Amniotic epithelial cell (primary cell): ENCODE results near the gene CAPSL.
"Not testable (repeated sequence)": the region's sequence is repeated elsewhere in the genome, so short reads cannot be mapped to it uniquely, and the experiment has no call there.

Source experiments
- DNase-seq: peaks from one replicate; pipeline ENCODE4 v3.0.0-alpha.2; 2010; ENCODE audit warnings: low read depth

The CAPSL gene

DNA sequence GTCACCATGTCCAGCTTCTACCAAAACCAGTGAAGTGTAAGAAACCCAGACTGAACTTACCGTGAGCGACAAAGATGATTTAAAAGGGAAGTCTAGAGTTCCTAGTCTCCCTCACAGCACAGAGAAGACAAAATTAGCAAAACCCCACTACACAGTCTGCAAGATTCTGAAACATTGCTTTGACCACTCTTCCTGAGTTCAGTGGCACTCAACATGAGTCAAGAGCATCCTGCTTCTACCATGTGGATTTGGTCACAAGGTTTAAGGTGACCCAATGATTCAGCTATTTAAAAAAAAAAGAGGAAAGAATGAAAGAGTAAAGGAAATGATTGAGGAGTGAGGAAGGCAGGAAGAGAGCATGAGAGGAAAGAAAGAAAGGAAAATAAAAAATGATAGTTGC is 62.0 kb downstream of the CAPSL start:
- DNase-seq: no peak

DNA sequence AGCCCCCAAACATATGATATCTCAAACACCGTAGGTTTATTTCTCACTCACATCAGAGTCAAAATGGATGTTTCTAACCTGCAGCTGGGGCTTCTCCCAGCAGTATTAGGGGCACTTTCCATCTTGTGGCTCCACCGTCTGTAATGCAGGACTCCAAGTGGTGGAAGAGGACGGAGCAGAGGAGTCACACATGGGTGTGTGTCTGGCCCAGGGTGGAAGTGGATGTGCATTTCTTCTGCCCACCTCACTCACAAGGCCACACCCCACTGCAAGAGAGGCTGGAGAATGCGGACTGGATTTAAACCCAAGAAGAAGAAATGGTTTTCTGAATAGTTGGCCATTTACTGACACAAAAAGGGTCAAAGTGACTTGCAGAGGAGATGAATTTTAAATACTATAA is 67.8 kb downstream of the CAPSL start:
- no peak for DNase-seq

DNA sequence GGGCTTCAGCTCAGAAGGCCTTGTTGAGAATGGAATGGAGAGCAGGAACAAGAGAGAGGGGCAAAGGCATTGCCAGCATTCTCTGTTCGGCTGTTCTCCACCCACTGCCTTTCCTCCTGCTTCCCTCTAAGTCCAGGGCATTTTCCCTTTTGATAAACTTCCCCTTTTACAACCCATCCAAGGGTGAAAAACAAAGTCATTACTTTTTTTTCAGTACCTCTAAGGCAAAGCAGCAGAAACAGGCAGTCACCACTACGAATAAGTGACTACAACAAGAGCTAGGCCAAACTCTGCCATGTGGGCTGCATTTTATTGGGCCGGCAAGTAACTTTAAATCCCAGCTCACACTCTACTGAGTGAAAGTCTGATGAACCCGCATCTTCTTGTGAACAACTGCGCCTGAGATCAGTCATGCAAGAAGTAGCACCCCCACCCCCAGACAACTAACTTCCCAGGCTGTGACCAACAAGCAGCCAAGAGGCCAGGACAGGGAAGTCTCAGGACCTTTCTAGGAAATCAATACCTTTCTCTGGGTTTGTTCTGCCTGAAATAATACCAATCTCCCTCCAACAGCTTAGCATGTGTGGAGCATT is 68.6 kb downstream of the CAPSL start:
- DNase-seq: no peak

DNA sequence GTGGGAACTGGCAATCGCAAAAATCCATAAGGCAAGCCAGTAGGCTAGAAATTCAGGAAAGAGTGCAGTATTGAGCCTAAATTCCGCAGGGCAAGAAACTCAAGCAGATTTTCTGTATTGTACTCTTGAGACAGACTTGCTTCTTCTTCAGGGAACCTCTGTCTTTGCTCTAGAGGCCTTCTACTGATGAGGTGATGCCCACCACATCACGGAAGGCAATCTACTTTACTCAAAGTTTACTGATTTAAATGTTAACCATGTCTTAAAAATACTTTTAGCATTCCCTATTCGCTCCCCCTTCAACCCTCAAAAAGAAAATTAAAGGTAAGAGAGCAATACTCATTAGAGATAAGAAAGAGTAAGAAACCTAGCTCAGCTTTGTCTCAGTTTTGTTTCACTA is 70.4 kb downstream of the CAPSL start:
- no peak for DNase-seq

DNA sequence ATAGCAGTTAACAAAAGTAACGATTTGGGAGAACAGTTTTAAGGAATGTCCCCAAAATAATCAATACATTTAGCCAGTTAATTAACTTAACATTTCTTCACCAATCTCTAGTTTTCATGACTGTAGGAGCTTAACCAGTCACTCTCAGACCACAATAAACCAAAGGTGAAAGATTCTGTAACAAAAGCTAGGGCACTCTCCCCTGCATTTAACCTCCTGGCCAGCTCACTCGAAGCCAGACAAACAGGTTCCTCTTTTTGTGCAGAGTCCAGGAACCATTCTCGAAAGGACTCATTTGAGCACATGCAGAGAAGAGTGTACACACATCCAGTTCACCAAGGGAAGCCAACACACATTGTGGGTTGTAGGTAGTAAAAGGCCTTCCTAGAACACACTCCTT is 75.3 kb downstream of the CAPSL start:
- DNase-seq: no peak

DNA sequence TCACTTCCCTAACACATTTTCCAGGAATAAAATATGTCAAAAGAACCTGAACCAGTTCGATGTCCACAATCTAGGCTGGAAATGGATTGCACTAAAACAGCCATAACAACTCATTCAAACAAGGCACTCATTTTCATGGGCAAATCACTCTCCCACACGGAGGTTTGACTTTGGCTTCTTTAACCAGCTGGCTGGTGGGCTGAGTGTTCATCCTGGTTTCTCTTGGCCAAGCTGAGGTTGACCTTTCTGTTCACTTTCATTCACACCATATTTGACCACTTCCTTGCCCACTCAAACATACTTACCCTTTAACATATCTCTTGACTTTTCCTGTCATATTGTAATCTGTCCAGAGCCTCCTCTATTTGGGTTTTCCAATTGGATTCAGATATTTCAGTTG is 76.3 kb downstream of the CAPSL start:
- DNase-seq: no peak

- peak; percentile 85 for DNase-seq
Observed at GRCh38 chr5:35861718-35862117, 76.7 kb downstream of the CAPSL start.

GRCh38 chr5:35860686-35861085 is 77.7 kb downstream of the CAPSL start:
- peak; percentile 7 for DNase-seq

DNA sequence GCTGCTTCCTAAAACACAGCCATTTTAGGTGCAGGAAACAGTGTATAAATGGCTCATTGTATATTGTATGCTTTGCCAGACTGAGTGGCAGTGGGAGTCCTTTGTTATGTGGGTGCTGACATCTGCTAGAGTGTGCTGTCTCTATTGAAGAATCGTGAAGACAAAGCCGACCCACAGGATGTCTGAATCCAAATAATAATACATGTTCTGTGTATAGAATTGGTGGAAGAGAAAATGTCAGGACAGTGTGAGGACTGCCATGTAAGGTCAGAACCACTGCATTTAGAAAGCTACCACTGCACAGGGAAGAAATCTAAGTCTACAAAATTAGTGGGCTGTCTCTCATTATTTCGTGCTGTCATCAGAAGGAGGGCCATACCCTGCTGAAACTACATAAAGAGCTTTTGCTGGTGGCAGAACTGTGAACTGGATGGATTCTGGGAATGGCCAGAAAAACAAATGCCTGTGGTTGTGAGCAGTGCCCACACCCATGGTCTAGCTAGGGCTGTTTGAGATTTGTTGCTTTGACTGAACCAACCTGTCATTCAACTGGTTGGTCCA is 79.2 kb downstream of the CAPSL start:
- DNase-seq: peak; percentile 20

DNA sequence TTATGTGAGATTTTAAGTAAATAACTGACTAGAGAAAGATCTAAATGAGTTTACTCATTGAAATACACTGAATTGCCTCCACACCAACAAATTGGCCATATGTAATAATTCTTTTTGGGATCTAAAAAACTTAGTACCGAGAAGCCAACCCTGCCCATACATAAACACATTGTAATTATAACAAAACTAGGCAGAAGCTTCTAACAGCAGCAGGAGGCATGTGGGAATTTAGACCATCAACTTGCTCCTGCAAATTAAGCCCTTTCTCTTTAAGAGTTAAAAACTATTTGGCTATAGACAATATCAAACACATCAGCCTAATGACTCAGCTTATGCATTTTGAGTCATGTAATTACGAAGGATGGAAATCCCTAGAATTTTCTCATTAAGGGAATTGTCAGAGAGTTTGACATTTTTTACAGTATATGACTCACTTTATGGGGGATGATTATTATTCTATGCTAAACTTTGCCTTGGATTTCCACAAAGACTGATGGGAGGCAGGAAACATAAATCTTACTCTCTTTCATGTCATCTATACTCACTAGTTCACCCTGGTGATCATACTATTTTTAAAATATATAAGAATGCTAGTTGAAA is 80.7 kb downstream of the CAPSL start:
- DNase-seq: peak; percentile 84

DNA sequence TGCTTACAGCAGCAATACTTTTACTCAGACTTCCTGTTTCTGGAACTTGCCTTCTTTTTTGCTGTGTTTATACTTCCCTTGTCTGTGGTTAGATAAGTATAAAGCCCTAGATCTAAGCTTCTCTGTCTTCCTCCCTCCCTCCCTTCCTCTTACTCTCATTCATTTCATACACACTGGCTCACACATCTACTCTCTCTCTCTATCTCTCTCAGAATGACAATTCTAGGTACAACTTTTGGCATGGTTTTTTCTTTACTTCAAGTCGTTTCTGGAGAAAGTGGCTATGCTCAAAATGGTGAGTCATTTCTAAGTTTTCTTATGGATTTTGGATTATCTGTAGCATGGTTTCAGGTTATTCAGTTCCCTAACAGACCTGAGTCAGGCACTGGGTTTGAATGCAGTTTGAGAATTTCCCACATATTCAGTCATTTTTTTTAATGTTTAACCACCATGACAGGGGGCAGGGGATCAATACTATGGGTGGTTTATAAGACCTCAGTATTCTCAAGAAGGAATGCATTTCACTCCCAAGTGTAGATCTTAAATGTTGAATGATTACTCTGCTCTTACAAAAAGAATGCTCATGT is 81.6 kb downstream of the CAPSL start, which contains the start of gene IL7R:
Gene IL7R, plus strand, starts transcription at position 127 of the 587 bp plus-strand sequence. Its CDS starts 87 bp downstream, at position 214.
- peak; percentile 92 for DNase-seq

GRCh38 chr5:35856186-35856764 is 82.1 kb downstream of the CAPSL start:
- not testable (repeated sequence) for DNase-seq

DNA sequence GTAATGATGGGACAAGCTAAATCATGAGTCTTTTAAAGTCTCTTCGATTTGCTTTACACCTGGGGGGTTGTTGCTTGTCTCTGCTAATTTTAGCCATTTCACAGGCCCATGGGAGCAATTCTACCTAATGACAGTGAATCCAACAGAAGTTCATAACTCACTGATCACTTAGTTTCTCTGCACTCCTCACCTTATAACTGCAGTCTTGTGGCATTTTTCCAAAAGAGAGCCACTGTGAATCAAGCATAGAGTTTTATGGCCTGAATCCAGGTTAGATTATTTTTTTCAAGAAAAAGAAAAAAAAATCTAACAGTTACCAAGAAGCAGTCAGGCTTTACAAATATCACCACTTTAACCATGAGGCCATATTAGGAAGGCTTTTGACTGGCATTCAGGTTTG is 83.2 kb downstream of the CAPSL start:
- DNase-seq: peak; percentile 7
